ENCODE results near the gene USP9Y.

Gene USP9Y

DNA sequence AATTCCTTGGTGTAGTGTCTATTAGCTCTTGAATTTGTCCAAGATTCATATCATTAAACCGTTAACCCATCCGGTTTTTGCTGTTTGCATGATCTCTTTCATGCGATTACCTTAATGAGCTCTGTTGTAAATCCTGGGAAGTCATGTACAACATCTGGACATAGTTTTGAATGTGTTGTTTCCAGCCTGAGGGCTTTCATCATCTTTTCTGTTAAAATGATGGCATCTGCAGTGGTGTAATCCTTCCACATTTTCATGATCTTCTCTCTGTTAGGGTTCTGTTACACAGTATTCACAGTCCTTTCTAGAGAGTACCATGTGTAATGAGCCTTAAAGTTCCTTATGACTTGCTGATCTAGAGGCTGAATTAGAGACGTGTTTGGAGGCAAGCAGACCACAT is 64.9 kb downstream of the USP9Y start:
- DNase-seq: no peak

DNA sequence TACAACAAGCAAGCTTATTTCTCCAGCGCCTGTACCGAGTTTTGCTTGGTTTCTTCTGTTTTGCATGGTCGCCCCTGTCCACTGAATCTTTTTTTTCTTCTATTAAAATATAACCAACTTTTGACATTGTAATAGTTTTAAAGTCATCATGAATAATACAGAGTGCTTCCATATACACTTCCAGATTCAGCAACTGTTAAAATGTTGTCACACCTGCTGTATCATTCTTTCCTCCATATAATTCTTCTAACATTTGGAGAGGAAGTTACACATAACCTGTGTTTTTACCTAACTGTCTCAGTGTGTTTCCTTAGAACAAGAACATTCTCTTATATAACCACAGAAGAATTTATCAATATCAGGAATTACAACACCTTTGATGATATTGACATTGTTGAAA is 83.5 kb downstream of the USP9Y start:
- DNase-seq: no peak

DNA sequence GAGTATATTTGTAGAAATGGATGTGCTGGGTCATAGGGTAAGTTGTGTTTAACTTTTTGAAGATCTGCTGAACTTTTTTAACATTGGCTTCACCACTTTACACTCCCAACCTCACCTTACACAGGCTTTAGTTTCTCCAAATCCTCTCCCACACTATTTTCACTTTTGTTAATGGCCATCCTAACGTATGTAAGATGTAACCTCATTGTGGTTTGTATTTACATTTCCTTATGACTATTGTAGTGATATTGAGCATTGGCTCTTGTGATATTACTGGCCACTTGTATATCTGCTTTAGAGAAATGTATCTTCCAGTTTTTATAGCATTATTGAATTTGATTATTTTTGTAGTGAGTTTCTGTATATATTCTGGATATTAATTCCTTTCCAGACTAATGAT is 93.0 kb downstream of the USP9Y start:
- DNase-seq: no peak

DNA sequence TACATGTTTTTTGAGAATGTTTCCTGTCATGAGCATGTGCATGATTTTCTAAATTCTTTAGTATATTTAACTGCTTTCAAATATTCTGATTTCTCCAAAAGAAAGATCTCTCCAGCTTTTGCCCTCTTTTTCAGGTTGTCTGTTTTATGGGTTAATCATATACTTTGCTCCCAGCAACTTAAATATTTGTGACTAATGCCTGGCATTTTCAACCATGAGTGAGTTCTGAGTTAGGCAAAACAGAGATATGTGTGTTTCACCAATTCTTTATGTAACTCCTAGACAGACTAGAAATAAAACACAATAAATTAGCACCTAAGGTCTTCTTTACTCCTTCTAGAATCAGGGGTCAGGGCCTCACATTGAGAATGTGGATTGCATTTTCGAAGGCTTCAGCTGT is 107.0 kb downstream of the USP9Y start:
- no peak for DNase-seq

DNA sequence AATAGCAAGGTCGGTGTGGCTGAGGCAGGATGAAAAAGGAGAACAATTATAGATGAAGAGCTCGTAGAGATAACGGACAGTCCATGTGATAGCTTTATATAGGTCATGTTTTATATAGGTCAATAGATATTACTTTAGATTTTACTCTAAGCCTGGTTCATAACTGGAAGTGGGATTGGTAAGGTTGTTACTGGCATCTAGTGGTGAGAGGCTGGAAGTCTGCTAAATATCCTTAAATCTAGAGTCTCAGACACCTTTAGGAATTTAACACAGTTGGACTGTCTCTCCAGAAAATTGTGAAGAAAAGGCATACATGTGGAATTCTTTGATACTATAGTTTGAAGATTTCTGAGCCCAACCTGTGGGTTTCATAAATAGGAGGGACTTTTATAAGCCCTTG is 108.0 kb downstream of the USP9Y start:
- DNase-seq: no peak

DNA sequence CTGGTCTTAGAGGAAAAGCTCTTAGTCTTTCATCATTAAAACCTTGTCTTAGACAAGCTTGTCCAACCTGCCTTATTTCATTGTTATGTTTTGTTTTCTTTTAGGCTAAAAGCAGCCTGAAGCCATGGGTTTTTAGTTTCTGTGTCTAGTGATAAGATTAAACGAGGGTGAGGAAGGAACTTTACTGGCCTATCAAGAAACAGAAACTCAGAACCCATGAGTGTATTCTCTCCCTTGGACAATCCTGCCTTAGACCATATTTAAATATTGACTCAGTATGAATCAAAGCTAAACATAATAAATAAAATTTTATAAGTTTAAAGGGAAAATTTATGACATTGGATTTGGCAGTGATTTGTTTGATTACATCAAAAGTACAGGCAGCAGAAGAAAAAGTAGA is 122.4 kb downstream of the USP9Y start:
- DNase-seq: no peak

DNA sequence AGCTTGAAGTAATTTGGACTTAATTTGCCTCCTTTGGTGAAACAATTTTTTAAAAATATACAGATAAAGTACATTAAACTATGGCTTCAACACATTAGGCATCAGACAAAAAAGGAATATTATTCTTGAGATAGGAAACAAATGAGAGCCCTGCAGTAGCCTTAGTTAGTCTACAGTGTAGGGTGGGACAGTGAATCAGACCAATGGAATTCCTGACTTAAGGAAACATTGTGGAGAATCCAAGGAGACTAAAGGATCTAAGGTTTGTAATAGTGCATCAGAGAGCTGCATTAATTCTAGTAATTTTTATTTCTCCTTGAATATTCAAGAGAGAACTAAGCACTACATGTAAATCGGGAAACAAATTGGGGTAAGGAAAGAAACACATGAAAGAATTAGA is 125.8 kb downstream of the USP9Y start:
- no peak for DNase-seq

DNA sequence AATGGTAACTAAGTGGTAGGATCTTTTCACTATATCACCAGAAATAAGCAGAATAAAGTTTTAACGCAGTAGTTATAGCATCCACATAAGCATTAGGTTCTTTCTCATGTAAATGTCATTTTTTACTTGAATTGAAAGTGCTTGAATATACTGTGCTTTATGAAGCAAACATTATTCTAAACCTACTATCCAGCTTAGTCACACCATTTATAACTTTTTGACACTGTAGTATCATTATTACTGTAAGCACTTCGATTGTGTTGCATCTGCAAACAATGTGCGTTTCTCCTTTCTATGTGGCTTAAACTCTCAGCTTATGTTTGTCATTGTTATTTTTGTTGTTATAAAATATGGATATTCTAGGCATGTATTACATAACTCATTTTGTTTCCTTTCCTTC is 132.3 kb downstream of the USP9Y start:
- DNase-seq: no peak

DNA sequence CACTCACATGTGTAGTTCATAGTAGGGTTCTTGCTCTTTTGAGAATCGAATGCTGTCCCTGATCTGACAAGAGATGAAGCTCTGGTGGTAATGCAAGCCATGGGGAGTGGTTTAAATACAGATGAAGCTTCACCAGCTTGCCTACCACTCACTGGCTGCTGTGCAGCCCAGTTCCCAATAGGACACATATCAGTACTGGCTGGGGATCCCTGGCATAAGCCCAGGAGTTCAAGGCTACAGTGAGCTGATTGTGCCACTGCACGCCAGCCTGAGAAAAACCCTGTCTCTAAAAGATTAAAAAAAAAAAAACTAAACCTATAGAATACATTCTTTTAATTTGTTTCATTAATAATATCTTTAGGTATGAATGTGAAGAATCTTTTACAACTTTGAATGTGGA is 136.5 kb downstream of the USP9Y start:
- DNase-seq: no peak

DNA sequence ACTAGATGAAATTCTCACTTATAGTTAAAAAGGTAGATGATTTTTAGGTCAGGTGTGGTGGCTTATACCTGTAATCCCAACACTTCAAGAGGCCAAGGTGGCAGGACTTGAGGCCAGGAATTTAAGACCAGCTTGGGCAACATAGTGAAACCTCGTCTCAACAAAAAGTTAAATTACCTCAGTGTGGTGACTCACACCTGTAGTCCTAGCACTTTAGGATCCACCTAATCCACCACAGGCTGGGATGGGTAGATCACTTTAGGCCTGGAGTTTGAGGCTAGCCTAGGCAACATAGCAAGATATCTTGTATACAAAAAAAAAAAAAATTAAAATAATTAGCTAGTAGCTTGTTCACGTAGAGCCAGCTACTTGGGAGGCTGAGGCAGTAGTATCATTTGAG is 140.3 kb downstream of the USP9Y start:
- no peak for DNase-seq

DNA sequence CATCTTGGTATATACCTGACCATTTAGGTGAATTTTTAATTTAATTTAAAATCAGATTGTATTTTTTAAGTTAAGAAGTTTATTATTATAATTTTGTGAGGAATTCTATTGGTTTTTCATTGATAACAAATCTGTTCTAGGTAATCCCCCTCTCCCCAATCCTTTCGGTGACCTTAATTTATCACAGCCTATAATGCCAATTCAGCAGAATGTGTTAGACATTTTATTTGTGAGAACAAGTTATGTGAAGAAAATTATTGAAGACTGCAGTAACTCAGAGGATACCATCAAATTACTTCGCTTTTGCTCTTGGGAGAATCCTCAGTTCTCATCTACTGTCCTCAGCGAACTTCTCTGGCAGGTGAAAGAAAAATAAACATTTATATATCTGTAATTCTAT is 145.8 kb downstream of the USP9Y start:
- DNase-seq: no peak

DNA sequence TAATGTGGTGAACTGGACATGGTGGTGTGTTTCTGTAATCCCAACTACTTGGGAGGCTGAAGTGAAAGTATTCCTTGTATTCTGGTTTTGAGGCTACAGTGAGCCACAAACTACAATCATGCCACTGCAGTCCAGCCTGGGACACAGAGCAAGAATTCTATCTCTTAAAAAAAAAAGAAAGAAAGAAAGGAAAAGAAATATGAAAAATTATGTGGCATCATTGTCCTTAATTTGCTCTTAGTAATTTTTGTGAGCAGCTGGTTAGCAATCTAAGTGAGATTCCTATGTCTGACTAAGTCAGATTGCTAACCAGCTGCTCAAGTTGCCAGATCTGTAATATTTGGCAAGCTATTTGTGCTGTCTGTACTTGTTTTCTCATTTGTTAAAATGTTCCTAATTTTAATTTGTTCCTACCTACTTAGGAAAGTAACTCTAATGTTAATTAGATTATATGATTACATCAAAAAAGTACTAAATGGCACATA is 154.8 kb downstream of the USP9Y start:
- DNase-seq: no peak

DNA sequence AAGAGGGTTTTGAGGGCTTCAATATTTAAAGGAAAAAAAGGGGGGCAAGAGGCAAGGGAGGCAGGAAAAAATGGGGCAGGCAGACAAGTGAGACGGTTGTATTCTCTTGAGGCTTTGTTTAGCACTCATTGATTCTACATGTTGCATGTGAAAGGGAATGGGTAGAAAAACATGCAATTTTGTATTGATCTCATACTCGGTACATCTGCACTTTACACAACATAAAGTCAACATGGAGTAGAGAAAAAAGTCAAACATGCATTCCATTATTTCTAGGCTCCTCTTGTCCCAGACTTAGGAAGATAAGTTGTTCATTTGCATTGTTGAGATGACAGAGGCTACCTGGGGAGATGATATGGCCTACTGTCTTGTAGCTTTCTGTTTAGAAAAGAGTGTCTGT is 166.9 kb downstream of the USP9Y start:
- no peak for DNase-seq

DNA sequence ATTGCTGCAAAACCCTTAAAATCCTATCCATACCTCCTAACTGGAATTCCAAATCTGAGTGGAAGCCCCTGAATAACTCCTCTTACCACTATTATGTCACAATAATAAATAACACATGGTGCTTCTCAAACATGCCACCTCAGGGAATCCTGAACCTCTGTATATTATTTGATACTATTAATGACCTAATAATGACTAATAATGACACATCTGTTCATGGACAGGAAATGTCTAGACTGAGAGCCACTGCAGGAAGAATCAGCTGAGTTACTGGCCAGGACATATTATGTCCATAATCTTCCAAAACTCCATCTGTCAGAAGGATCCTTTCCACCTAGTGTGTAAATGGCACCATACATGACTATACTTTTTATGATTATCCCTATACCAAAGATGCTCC is 195.9 kb downstream of the USP9Y start:
- no peak for DNase-seq

DNA sequence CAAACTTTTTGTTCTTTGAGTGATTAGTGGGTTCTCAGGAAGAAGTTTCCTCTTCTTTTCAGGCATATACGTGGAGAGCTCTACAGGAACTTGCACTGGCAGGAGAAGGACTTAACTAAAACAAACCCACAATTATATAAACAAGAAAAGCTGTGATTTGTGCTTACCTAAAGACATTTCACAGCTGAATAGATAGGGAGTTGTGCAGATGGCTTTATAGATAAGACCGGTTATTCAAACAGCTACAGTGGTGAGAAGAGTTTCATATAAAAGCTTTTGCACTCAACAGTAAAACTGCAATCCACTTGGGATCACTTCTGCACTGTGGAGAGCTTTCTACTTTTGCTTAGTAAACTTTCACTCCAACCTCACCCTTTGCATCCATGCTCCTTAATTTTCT is 197.6 kb downstream of the USP9Y start:
- DNase-seq: no peak

DNA sequence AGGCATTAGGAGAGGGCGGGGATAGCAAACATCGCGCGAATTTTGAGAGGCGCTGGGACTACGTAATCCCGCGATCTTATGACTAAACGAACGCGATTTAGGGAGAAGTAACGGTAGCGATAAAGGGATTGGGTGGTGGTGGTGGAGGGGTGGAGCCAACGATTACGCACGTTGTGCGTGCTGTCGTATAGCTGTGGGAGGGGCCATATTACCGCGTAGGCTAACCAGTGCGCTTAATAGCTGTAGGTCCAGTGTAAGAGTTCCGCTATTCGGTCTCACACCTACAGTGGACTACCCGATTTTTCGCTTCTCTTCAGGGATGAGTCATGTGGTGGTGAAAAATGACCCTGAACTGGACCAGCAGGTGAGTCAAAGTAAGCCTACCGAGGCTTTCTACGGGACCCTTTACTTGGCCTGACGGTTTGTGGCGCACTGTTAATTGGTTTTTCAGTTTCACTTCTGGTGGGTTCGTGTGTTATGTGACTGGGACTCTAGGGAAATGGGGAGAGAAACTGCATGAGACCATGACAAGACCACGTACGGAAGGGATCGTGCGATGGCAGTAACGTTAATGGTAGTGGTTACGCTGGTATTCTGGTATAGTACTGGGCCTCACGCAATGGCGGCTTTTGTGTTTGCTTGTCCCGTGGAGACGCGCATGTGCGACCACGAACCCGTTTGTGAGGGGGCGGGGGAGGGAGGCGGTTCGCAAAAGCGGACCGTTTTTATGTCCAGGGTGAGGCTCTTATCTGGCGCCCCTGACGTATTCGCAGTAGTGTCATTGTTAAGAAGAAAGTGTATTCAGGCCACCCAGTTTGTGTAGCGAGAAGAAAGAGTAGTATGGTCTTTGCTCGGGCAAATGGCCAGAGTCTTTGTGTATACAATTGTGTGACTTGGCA is 203.8 kb downstream of the USP9Y start, which contains the start of gene DDX3Y:
Gene DDX3Y (plus strand): TSS at position 251 of the 899 bp plus-strand sequence. CDS start 69 bp downstream, at position 320.
- DNase-seq: no peak

DNA sequence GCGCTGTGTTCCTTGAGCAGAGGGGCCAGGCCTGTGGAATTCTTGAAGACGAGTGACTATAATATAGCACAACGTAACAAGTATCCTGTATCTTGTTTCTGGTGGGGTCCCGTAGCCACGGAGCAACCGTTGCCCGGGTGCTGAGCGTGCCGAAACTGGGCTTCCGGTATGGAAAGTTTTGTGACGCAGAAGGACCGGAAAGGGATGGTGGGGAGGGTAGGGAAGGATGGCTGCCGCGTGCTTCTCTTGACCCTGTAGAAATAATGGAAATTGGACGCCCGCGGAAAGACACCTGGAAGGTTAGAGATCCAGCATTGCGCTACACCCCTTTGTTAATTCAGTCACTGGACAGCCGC is 204.5 kb downstream of the USP9Y start:
- DNase-seq: no peak

DNA sequence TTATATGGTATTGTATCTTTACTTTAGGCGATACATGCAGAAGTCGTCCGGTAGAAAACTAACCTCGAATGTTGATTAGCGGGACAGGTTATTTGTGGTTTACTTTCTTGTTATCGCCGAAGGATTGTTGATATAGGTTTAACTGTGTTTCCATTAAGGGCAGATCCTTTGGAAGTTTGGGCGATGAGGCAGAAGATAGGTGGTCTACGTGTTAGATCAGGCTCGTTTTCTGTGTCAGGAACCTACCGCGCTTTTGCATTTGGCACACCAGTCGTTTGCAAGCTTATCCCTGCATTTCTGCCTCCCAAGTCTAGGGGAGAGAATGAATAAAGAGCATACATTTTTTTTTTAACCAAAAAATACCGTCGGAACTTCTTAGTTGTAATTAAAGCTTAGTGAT is 204.9 kb downstream of the USP9Y start:
- DNase-seq: no peak

All from AML-193 (cell line).